Measurements from ENCODE around the gene TIMM10. TPM values are rescaled to one million over a fixed set of nuclear protein-coding genes. Genes with fewer than 3 reads are reported as not detected.

The TIMM10 gene
- total and polyA plus RNA-seq, 8 donors, result 21.7 to 41.0 (median 33.6) TPM

GRCh38 chr11:57498540-57498939 is 32.0 kb downstream of the TIMM10 start:
- H3K9me3 ChIP-seq, result no peaks in the 10 kb centered on the region
- ATAC-seq, result no peak
- no peak for TF ChIP-seq CTCF (IDR thresholded peaks at IDR 0.05)
- peaks cover 0 to 9% of the 10 kb centered on the region in 2 donors for H3K36me3 ChIP-seq
- H3K27me3 ChIP-seq, result no peaks in the 10 kb centered on the region
- intact Hi-C loops (cut with DNase I), result no loop called here
- no peak overlapping the region for H3K4me3 ChIP-seq
- no peak overlapping the region for H3K27ac ChIP-seq
- peaks cover 11 to 26% of the 10 kb centered on the region in 2 donors for H3K4me1 ChIP-seq
- DNase-seq, result no peak

- Histone ChIP-seq H3K27ac (no peak overlapping the region), H3K27me3 (no peaks in the 10 kb centered on the region), H3K9me3 (no peaks in the 10 kb centered on the region), H3K36me3 (peaks cover 0 to 9% of the 10 kb centered on the region in 2 donors), H3K4me3 (no peak overlapping the region), H3K4me1 (peaks cover 11 to 34% of the 10 kb centered on the region in 2 donors)
- no peak for TF ChIP-seq CTCF (IDR thresholded peaks at IDR 0.05)
- intact Hi-C loops (cut with DNase I), result no loop called here
- ATAC-seq, result no peak
- DNase-seq, result no peak
Observed at GRCh38 chr11:57497303-57498247, 33.0 kb downstream of the TIMM10 start.

GRCh38 chr11:57496109-57496820 is 34.3 kb downstream of the TIMM10 start:
- no peak for ATAC-seq

GRCh38 chr11:57493507-57494503 is 36.7 kb downstream of the TIMM10 start:
- H3K4me1 ChIP-seq, result peaks cover 1 to 13% of the 10 kb centered on the region in 2 donors
- DNase-seq, result peak in 3 of 4 donors; percentile 55 to 89 (median 60)
- peak; percentile 89 to 91 for TF ChIP-seq CTCF (IDR thresholded peaks at IDR 0.05)
- no peak overlapping the region for H3K4me3 ChIP-seq
- no peak overlapping the region for H3K27ac ChIP-seq
- intact Hi-C loops (cut with DNase I), result loop anchor here in 1 of 2 donors (5.0 kb wide), 1 partner anchor 33 kb away; no protein-coding TSS in a partner anchor
- no peaks in the 10 kb centered on the region for H3K9me3 ChIP-seq
- peak; percentile 90 for ATAC-seq
- no peaks in the 10 kb centered on the region for H3K27me3 ChIP-seq
- peaks cover 0 to 36% of the 10 kb centered on the region in 2 donors for H3K36me3 ChIP-seq

More at GRCh38 chr11:57496109-57496820, 34.3 kb downstream of the TIMM10 start:
- peaks cover 0 to 13% of the 10 kb centered on the region in 2 donors for H3K36me3 ChIP-seq
- H3K4me1 ChIP-seq, result peaks cover 11 to 34% of the 10 kb centered on the region in 2 donors
- H3K27ac ChIP-seq, result no peak overlapping the region
- no peak for DNase-seq
- no peaks in the 10 kb centered on the region for H3K27me3 ChIP-seq
- H3K9me3 ChIP-seq, result no peaks in the 10 kb centered on the region
- no peak for TF ChIP-seq CTCF (IDR thresholded peaks at IDR 0.05)
- H3K4me3 ChIP-seq, result no peak overlapping the region
- intact Hi-C loops (cut with DNase I), result no loop called here
